HG03571 (cell line): Measurements from ENCODE around the gene CFAP46.

Experiments
- ATAC-seq: cut with Tn5 transposase; IDR thresholded peaks from one replicate; pipeline ENCODE4 v1.9.1; 2021; ENCODE audit not compliant: unreplicated experiment

CFAP46 gene

GRCh38 chr10:132865851-132866600 is 76.3 kb downstream of the CFAP46 start:
- ATAC-seq: no peak

DNA sequence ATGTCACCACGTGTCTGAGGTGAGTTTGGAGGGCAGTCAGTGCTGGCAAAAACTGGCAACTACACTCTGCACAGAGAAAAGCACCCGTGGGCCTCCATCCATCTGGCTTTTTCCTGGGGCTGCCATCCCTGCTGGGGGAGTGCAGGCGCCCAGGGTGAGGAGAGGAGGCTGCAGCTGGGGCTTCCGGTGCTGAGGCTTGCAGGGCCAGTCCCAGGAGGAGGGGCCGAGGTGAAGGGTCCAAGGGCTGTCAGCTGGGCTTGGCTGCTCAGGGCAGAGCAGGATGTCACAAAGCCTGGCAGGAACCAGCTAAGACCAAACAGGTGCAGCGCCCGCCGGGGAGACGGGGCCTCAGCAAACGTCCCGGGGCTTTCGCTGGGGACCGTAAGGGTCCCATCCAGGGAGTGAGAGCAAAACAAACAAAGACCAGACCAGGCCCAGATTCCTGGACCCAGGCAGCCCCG is 77.2 kb downstream of the CFAP46 start:
- no peak for ATAC-seq

DNA sequence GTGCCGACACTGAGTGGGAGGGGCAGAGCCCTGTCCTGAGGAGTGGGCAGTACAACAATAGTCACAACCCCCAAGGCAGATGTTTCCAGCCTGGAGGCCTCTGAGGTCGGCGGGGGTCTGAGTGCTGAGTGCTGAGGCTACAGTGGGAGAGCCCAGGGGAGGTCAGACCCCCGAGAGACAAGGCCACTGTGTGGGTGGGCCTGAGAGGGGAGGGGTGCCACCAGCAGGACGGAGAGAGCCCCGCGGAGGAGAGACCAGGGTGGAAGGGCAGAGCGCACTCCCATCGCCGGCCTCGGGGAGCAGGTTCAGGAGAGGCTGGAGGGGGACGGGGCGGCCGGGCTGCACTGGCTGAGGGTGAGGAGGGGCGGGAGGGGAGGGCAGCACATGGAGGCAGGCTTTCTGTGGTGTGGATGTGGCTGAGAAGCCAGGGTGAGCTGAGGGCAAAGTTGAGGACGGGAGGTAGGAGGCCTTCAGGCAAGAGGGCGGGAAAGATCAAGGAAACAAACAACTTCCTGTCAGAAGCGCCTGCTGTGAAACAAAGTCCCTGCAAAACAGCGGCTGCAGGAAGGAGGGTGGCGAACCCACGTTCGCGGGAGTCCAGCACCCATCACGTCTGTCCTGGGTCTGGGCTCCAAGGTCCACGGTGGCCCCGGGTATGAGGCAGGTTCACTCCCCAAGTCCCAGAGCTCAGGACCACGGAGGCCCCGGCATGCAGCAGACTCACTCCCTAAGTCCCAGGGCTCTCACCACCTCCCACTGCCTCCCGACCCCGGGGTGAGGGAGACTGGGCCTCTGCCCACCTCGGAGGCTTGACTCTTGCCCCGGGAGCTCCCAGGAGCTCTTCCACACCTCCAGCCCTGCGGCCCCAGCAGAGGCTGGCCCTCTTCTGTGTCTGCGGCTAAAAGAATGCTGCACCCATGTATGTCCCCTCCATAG is 79.6 kb downstream of the CFAP46 start:
- no peak for ATAC-seq

DNA sequence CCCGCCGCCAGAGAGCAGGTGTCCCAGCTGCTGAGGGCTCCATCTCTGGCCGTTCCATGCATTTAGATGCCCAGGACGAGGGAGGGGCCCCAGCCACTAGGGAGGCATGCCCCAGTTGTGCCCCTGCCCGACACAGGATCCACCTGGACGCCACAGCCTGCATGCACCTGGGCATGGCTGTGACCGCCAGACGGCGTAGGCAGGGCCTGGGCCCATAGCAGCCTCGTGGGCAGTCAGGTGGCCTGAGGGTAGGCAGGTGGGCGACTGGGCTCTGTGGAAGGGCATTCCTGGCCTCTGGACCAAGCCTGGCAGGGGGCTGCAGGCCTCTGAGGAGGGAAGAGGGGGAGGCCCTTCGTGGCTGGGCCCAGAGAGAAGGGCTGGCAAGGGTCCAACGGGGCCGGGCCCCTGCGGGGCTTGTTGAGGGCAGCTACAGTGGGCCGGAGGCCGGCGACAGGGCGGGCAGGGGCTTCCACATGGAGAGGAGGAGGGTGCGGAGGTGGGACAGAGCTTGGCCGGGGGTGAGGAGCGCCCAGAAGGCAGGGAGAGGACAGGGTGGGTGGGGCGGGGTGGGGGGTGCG is 80.4 kb downstream of the CFAP46 start:
- ATAC-seq: no peak

DNA sequence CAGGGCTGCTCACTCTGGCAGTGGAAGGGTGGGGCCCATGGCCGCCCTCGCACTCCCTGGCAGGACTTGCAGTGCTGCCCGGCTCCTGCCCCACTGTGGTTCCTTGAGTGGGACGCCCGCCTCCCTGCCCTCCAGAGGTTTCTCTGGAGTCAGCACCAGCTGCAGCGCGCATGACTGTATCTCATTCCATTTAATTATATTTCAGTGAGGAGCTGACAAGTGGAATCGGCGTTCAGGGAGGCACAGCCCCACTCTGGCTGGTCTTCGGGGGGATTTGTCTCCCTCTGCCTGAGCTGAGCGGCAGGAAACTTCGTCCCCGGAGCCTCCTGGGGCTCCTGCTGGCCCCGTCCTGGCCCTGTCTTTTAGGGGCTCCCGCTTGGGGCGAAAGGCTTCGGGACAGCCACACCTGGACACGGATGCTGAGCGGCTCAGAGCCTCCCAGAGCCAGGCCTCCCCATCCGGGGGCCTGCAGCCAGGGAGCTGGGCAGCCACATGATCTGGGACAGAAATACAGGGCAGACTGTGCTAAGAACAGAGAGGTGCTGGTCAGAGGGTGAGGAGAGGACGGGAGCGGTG is 81.2 kb downstream of the CFAP46 start:
- ATAC-seq: no peak

DNA sequence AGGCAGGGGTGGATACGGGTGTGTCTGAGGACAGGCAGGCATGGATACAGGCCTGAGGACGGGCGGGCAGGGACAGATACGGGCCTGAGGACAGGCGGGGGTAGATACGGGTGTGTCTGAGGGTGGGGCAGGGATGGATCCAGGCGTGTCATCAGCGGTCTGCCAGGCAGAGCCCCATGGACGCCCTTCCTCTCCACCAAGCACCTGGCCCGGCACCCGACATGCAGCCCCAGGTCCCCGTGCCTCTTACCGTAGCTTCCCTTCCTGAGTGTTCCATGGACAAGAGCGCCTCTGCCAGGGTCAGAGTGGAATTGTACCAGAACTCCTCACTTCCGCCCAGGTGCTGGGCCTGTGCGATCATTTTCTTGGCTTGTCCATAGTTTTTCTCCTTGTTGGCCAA is 81.8 kb downstream of the CFAP46 start:
- ATAC-seq: no peak

DNA sequence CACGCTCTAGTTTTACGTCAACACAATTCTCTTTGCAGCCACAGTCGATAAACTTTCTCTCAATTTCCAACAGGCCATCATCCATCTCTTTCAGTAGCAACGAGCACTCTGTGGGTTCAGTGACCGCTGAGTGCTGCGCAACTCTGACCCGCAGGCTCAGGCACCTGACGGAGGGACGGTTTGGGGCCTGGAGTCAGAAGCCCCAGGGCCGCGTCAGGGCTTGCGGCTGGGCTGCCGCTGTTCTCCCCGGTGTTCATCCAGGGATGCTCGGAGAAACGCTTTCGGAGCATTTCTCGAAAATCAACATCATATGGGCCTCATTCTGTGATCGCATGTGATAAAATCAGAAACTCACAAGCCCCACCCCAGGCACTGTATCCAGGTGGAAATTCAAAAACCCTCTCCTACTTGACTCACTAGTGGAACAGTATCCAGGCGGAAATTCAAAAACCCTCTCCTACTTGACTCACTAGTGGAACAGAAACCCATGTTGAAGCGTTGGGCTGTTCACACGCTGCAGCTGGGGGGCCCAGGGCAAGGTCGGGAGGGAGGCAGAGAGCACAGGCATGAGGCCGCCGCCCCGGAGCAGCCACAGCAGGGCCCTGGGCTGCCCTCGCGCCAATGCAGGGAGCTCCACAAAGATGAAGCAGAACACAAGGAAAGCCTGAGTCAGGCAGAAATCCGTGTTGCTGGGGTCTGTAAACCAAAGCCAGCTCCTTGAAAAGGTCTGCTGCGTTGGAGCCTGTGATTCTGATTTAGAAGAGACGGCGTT is 83.1 kb downstream of the CFAP46 start:
- no peak for ATAC-seq

- no peak for ATAC-seq
Observed at GRCh38 chr10:132858121-132859081, 84.0 kb downstream of the CFAP46 start.

DNA sequence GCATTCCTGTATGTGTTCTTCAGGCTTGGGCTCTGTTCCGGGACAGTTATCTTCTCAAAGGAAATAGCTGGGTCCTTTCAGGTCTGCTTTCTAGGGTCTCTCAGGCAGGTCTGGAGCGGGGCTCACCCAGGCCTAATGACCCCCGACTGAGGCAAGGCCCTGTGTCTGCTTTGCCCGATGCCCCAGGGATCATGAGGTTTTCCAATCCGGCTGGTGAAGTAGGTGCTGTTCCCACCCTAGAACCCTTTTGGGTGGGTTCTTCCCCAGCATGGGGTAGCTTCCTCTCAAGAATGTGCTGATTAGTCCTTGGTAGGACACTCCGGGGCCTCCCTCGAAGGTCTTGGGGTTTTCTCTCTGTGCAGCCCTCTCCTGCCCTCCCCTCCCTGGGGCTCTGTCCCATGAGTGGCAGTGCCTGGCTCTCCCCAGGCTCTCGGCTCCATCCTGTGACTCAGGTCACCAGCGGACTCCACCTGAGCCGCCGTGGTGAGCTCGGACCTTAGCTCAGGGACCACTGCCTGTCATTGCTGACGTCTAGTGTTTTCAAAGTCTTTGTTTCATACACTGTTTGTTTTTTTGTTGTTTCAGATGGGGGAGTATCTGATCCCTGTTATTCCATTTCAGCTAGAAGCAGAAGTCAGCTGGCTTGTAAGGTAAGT is 85.4 kb downstream of the CFAP46 start:
- no peak for ATAC-seq

DNA sequence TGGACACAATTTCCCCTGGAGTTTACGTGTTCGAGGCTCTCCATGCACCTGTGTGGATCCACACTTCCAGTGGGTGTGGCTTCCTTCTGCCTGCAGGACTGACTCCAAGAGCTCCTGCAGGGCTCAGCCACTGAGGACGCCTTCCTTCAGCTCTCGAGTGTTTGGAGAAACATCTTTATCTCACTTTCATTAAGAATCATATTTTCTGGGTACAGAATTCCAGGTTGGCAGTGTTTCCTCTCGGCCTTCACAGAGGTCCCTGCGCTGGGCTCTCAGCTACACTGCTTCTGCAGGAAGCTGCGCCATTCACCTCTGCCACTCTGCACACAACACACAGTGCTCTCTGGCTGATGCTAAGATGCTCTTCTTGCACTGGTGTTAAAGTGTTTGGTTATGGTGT is 86.5 kb downstream of the CFAP46 start:
- no peak for ATAC-seq

- no peak for ATAC-seq
Observed at GRCh38 chr10:132851451-132851850, 90.9 kb downstream of the CFAP46 start.

DNA sequence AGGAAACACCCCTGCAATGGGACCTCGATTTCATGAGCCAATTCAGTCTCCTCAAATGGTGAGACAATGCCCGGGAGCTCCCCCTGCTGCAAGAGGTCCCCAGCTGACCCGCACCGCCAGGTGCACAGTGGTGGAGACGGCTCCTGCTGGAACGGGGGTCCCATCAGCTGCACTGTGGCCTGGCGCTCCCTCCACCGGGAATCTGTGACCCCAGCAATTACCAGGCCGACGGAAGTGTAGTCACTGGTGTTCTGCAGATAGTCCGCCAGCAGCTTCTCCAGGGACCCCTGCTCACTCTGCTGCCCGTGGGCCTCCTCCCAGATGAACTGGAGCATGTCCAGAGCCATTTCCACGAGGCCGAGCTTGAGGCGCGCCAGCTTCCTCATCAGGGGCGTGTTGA is 91.5 kb downstream of the CFAP46 start:
- no peak for ATAC-seq

DNA sequence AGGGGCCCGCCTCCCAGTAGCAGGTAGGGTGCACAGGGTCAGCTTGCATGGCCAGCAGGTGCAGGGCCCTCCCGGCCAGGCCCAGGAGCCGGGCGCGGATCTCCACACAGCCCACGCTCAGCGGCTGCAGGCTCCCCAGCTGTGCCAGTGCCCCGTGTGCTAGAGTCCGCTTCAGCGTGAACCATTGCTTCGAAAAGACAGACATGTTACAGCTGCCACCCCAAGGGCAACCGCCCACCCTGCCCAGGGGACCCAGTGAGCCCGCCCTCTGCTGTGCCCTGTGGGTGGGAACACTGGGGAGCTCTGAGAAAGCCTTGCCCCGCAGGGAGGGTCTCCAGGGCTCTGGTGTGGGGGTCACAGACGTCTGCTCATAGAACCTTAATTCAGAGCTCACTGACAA is 92.1 kb downstream of the CFAP46 start:
- ATAC-seq: no peak

DNA sequence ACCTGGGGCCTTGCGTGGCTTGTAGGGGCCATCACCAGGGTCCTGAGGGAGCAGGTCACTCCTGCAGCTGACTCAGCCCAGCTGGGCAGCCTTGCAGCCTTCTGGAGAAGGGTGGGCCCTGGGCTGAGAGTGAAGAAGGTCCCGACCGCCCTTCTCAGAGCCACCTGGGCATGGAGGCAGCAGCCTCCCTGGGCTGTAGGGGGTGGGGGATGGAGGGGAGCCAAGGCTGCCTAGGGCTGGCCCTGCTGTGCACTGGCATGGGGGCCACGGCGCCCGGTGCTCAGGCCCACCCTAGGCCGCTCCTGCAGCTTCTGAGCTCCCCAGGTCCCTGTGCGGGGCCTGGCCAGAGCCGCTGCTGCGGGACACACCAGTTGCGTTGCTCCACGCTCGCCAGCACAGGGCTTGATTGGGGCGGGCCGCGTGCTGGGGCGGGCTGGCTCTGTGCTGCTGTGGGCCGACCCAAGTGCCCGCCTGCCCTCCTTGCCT is 92.8 kb downstream of the CFAP46 start:
- no peak for ATAC-seq

- ATAC-seq: no peak
Observed at GRCh38 chr10:132848951-132849545, 93.3 kb downstream of the CFAP46 start.

DNA sequence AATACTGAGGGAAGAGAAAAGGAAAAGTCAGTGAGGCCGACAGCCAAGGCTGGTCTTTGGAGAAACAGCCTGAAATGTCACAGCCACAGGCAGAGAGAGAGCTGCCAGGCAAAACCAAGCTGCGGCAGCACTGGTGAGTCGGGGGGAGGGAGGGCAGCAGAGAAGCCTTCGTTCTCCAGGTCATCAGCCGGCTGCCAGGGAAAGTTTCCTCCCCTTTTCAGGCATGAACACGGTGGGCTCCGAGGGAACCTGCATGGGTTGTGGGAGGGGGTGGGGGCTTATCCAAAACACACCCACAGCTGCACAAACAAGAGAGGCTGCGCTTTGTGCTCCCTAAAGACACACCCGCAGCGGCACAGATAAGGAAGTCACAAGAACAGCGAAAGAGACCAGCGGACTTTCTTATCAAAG is 94.1 kb downstream of the CFAP46 start:
- no peak for ATAC-seq

- ATAC-seq: no peak
Observed at GRCh38 chr10:132847856-132848255, 94.5 kb downstream of the CFAP46 start.

GRCh38 chr10:132847416-132847777 is 95.0 kb downstream of the CFAP46 start:
- no peak for ATAC-seq
